Stimulated activated CD4-positive, alpha-beta T cell treated with anti-CD3 and anti-CD28 coated beads, TNF-alpha, amount 100 ng/mL, for 4 hours (primary cell): ENCODE data around the gene MYOM1.

Experiments
- DNase-seq, 3 experiments: peaks; one replicate each; pipeline ENCODE4 v3.0.0-alpha.2; 2020; ENCODE audit warnings: low read depth in 3 of 3

MYOM1 gene

GRCh38 chr18:3250237-3251107, 30.7 kb upstream of the MYOM1 start:
- DNase-seq: no peak

GRCh38 chr18:3248658-3249359, 29.0 kb upstream of the MYOM1 start:
- no peak for DNase-seq

GRCh38 chr18:3248062-3248657, 28.4 kb upstream of the MYOM1 start:
- no peak for DNase-seq

GRCh38 chr18:3247240-3248061, 27.7 kb upstream of the MYOM1 start, which contains the start of gene MYL12A:
Gene MYL12A, plus strand, starts transcription at chr18:3247801. Its CDS starts 5,447 bp downstream, at chr18:3253248.
- peak; percentile 84 to 94 (median 84) for DNase-seq

- DNase-seq: no peak
Measured at GRCh38 chr18:3246635-3247239, 27.0 kb upstream of the MYOM1 start.

GRCh38 chr18:3245853-3246634, 26.3 kb upstream of the MYOM1 start:
- peak; percentile 58 to 64 (median 62) for DNase-seq

- DNase-seq: no peak
Measured at GRCh38 chr18:3245185-3245564, 25.4 kb upstream of the MYOM1 start.

- no peak for DNase-seq
Measured at GRCh38 chr18:3238742-3239141, 19.0 kb upstream of the MYOM1 start.

- DNase-seq: no peak
Measured at GRCh38 chr18:3236470-3236869, 16.7 kb upstream of the MYOM1 start.

GRCh38 chr18:3235846-3236245, 16.1 kb upstream of the MYOM1 start:
- no peak for DNase-seq

- no peak for DNase-seq
Measured at GRCh38 chr18:3234457-3234856, 14.7 kb upstream of the MYOM1 start.

- no peak for DNase-seq
Measured at GRCh38 chr18:3233433-3234168, 13.8 kb upstream of the MYOM1 start.

- no peak for DNase-seq
Measured at GRCh38 chr18:3233004-3233403, 13.2 kb upstream of the MYOM1 start.

GRCh38 chr18:3230401-3231334, 10.9 kb upstream of the MYOM1 start:
- DNase-seq: no peak

- DNase-seq: no peak
Measured at GRCh38 chr18:3226048-3226447, 6.3 kb upstream of the MYOM1 start.

GRCh38 chr18:3225588-3225987, 5.8 kb upstream of the MYOM1 start:
- DNase-seq: no peak

GRCh38 chr18:3224223-3224622, 4.5 kb upstream of the MYOM1 start:
- DNase-seq: no peak

- DNase-seq: no peak
Measured at GRCh38 chr18:3223356-3223755, 3.6 kb upstream of the MYOM1 start.

- no peak for DNase-seq
Measured at GRCh38 chr18:3221496-3221895, 1.7 kb upstream of the MYOM1 start.
